ENCODE results near the gene MIS12. TPM values are rescaled to one million over a fixed set of nuclear protein-coding genes. Genes with fewer than 3 reads are reported as not detected.

MIS12 gene
- total RNA-seq, 4 donors from 2014 or later, result 5.6 to 39.2 (median 13.4) TPM

- intact Hi-C loops (cut with DNase I; ENCODE audit: low total_unique reads), result no loop called here
- H3K27ac ChIP-seq, result peak overlapping the region; percentile 76 to 93
- H3K27me3 ChIP-seq, result no peaks in the 10 kb centered on the region
- H3K36me3 ChIP-seq, result no peaks in the 10 kb centered on the region
- H3K9me3 ChIP-seq, result no peaks in the 10 kb centered on the region
- TF ChIP-seq POLR2A (IDR thresholded peaks at IDR 0.05) (no peak), CTCF (IDR thresholded peaks at IDR 0.05) (no peak)
- DNase-seq, result peak in 1 of 2 donors; percentile 24
- H3K4me3 ChIP-seq, result peak overlapping the region; percentile 54 to 63
- H3K4me1 ChIP-seq, result peaks cover 0 to 7% of the 10 kb centered on the region in 2 donors
Observed at GRCh38 chr17:5499476-5500231, 13.3 kb downstream of the MIS12 start.

GRCh38 chr17:5500247-5500588, 13.9 kb downstream of the MIS12 start:
- Histone ChIP-seq H3K4me1 (peaks cover 0 to 7% of the 10 kb centered on the region in 2 donors), H3K4me3 (peak overlapping the region; percentile 54 to 63), H3K27ac (peak overlapping the region; percentile 76 to 93), H3K9me3 (no peaks in the 10 kb centered on the region), H3K27me3 (no peaks in the 10 kb centered on the region), H3K36me3 (no peaks in the 10 kb centered on the region)
- no peak for TF ChIP-seq CTCF (IDR thresholded peaks at IDR 0.05)
- TF ChIP-seq POLR2A (IDR thresholded peaks at IDR 0.05), result no peak
- no peak for DNase-seq
- intact Hi-C loops (cut with DNase I; ENCODE audit: low total_unique reads), result no loop called here

- Histone ChIP-seq H3K4me3 (peak overlapping the region; percentile 54 to 63), H3K4me1 (peaks cover 0 to 7% of the 10 kb centered on the region in 2 donors), H3K27ac (peak overlapping the region; percentile 76 to 93), H3K36me3 (no peaks in the 10 kb centered on the region), H3K27me3 (no peaks in the 10 kb centered on the region), H3K9me3 (no peaks in the 10 kb centered on the region)
- intact Hi-C loops (cut with DNase I; ENCODE audit: low total_unique reads), result no loop called here
- peak; percentile 88 to 91 for DNase-seq
- TF ChIP-seq POLR2A (IDR thresholded peaks at IDR 0.05), result peak in 1 of 2 donors; percentile 65
- no peak for TF ChIP-seq CTCF (IDR thresholded peaks at IDR 0.05)
Observed at GRCh38 chr17:5500589-5501391, 14.4 kb downstream of the MIS12 start.

- Histone ChIP-seq H3K4me3 (no peak overlapping the region), H3K9me3 (no peaks in the 10 kb centered on the region), H3K27me3 (no peaks in the 10 kb centered on the region), H3K27ac (peak overlapping the region; percentile 76 to 93), H3K36me3 (no peaks in the 10 kb centered on the region), H3K4me1 (peaks cover 0 to 7% of the 10 kb centered on the region in 2 donors)
- no peak for TF ChIP-seq POLR2A (IDR thresholded peaks at IDR 0.05)
- no peak for TF ChIP-seq CTCF (IDR thresholded peaks at IDR 0.05)
- intact Hi-C loops (cut with DNase I; ENCODE audit: low total_unique reads), result no loop called here
- no peak for DNase-seq
Observed at GRCh38 chr17:5501685-5502084, 15.3 kb downstream of the MIS12 start.

GRCh38 chr17:5502552-5502951, 16.2 kb downstream of the MIS12 start:
- Histone ChIP-seq H3K36me3 (no peaks in the 10 kb centered on the region), H3K4me1 (peaks cover 0 to 7% of the 10 kb centered on the region in 2 donors), H3K4me3 (no peak overlapping the region), H3K27ac (no peak overlapping the region), H3K9me3 (no peaks in the 10 kb centered on the region), H3K27me3 (no peaks in the 10 kb centered on the region)
- TF ChIP-seq POLR2A (IDR thresholded peaks at IDR 0.05) (no peak), CTCF (IDR thresholded peaks at IDR 0.05) (no peak)
- intact Hi-C loops (cut with DNase I; ENCODE audit: low total_unique reads), result no loop called here
- DNase-seq, result no peak
